ENCODE results near the gene KRT86.
A peak's percentile ranks its signal among the peaks of the same experiment; 100 is the strongest.

Gene KRT86

GRCh38 chr12:52327052-52327829 lies 52.8 kb downstream of the KRT86 start:
- DNase-seq (ENCODE audit: low read depth): peak; percentile 92
- TF ChIP-seq, protein P1, sequence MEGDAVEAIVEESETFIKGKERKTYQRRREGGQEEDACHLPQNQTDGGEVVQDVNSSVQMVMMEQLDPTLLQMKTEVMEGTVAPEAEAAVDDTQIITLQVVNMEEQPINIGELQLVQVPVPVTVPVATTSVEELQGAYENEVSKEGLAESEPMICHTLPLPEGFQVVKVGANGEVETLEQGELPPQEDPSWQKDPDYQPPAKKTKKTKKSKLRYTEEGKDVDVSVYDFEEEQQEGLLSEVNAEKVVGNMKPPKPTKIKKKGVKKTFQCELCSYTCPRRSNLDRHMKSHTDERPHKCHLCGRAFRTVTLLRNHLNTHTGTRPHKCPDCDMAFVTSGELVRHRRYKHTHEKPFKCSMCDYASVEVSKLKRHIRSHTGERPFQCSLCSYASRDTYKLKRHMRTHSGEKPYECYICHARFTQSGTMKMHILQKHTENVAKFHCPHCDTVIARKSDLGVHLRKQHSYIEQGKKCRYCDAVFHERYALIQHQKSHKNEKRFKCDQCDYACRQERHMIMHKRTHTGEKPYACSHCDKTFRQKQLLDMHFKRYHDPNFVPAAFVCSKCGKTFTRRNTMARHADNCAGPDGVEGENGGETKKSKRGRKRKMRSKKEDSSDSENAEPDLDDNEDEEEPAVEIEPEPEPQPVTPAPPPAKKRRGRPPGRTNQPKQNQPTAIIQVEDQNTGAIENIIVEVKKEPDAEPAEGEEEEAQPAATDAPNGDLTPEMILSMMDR (IDR thresholded peaks at IDR 0.05; ENCODE audit: insufficient read depth, low read depth, low read length, missing control alignments): peak; percentile 84
- no peak overlapping the region for H3K4me3 ChIP-seq (ENCODE audit: low read depth, low read length)

- TF ChIP-seq, protein P1 (IDR thresholded peaks at IDR 0.05; ENCODE audit: insufficient read depth, low read depth, low read length, missing control alignments): no peak
- no peak for DNase-seq (ENCODE audit: low read depth)
- H3K4me3 ChIP-seq (ENCODE audit: low read depth, low read length): no peak overlapping the region
Observed at GRCh38 chr12:52327830-52328500, 53.5 kb downstream of the KRT86 start.

GRCh38 chr12:52331039-52331438 lies 56.6 kb downstream of the KRT86 start:
- no peak for DNase-seq (ENCODE audit: low read depth)
- TF ChIP-seq, protein P1 (IDR thresholded peaks at IDR 0.05; ENCODE audit: insufficient read depth, low read depth, low read length, missing control alignments): no peak
- H3K4me3 ChIP-seq (ENCODE audit: low read depth, low read length): no peak overlapping the region

- no peak overlapping the region for H3K4me3 ChIP-seq (ENCODE audit: low read depth, low read length)
- TF ChIP-seq, protein P1 (IDR thresholded peaks at IDR 0.05; ENCODE audit: insufficient read depth, low read depth, low read length, missing control alignments): no peak
- no peak for DNase-seq (ENCODE audit: low read depth)
Observed at GRCh38 chr12:52331833-52332232, 57.4 kb downstream of the KRT86 start.

DNA sequence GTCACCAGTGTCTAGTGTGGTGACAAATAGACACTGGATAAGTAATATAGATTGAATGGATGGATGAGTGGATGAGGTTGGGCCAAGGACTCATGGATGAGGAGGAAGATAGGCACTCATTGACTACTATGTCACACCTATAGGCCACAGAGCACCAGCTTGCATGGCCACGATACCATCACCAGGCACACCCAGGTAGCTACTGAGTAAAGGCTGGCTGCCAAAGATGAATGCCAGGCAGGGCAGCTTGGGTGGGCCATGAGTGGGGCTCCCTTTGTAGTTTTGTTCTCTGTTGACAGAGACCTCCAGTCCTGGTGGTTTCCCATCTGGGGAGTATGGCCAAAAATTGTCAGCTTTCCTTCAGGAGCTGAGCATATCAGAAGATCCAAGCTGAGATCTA lies 57.9 kb downstream of the KRT86 start:
- no peak for DNase-seq (ENCODE audit: low read depth)
- TF ChIP-seq, protein P1 (IDR thresholded peaks at IDR 0.05; ENCODE audit: insufficient read depth, low read depth, low read length, missing control alignments): no peak
- H3K4me3 ChIP-seq (ENCODE audit: low read depth, low read length): no peak overlapping the region

- TF ChIP-seq, protein P1 (IDR thresholded peaks at IDR 0.05; ENCODE audit: insufficient read depth, low read depth, low read length, missing control alignments): no peak
- no peak overlapping the region for H3K4me3 ChIP-seq (ENCODE audit: low read depth, low read length)
- DNase-seq (ENCODE audit: low read depth): no peak
Observed at GRCh38 chr12:52333321-52333720, 58.9 kb downstream of the KRT86 start.
